Lung microvascular endothelial cell (primary cell): Measurements from ENCODE around the gene PPP1R3F. TPM values are rescaled to one million over a fixed set of nuclear protein-coding genes. Genes with fewer than 3 reads are reported as not detected.

Source experiments
- DNase-seq, 2 donors: peaks; one replicate each; pipeline versions ENCODE4 v3.0.0 to v3.0.0-alpha.2; 2010; ENCODE audit warnings: low read depth in 2 of 2
- total RNA-seq: library from RNA; depleted of rRNA; stranded (reverse); fragments of >200 nt; gene quantifications from 2 replicates; pipeline ENCODE4 v1.2.1, GENCODE V29; 2014

Gene PPP1R3F
- total RNA-seq, 1 donor from 2014 or later = 4.6 TPM

GRCh38 chrX:49249616-49250015 lies 20.0 kb upstream of the PPP1R3F start:
- DNase-seq = no peak

GRCh38 chrX:49250066-49250465 lies 19.5 kb upstream of the PPP1R3F start:
- no peak for DNase-seq

GRCh38 chrX:49250578-49250977 lies 19.0 kb upstream of the PPP1R3F start:
- DNase-seq = no peak

GRCh38 chrX:49251325-49251724 lies 18.3 kb upstream of the PPP1R3F start:
- no peak for DNase-seq

GRCh38 chrX:49254639-49255038 lies 15.0 kb upstream of the PPP1R3F start:
- DNase-seq = no peak

GRCh38 chrX:49256268-49256995 lies 13.2 kb upstream of the PPP1R3F start:
- no peak for DNase-seq

GRCh38 chrX:49257074-49257790 lies 12.4 kb upstream of the PPP1R3F start:
- no peak for DNase-seq

GRCh38 chrX:49257846-49258748 lies 11.5 kb upstream of the PPP1R3F start:
- DNase-seq = no peak

- no peak for DNase-seq
These were observed 10.9 kb upstream of the PPP1R3F start for GRCh38 chrX:49258749-49259124.

GRCh38 chrX:49260221-49260985 lies 9.2 kb upstream of the PPP1R3F start:
- no peak for DNase-seq

GRCh38 chrX:49262603-49263002 lies 7.0 kb upstream of the PPP1R3F start:
- DNase-seq = no peak

GRCh38 chrX:49263631-49264030 lies 6.0 kb upstream of the PPP1R3F start:
- no peak for DNase-seq

GRCh38 chrX:49264460-49264859 lies 5.1 kb upstream of the PPP1R3F start, which contains the start of gene FOXP3:
Gene FOXP3 (minus strand): TSS chrX:49264710. CDS start chrX:49258505, 6,205 bp downstream.
- no peak for DNase-seq

GRCh38 chrX:49266523-49267445 lies 2.8 kb upstream of the PPP1R3F start:
- no peak for DNase-seq

- DNase-seq = no peak
These were observed 937 bp upstream of the PPP1R3F start for GRCh38 chrX:49268702-49269009.

- DNase-seq = peak; percentile 98
These were observed 405 bp upstream of the PPP1R3F start for GRCh38 chrX:49269010-49269766.

GRCh38 chrX:49270249-49270921 lies 792 bp downstream of the PPP1R3F start:
- DNase-seq = peak in 1 of 2 donors; percentile 4

GRCh38 chrX:49271341-49271740 lies 1.7 kb downstream of the PPP1R3F start:
- no peak for DNase-seq

GRCh38 chrX:49272421-49272820 lies 2.8 kb downstream of the PPP1R3F start:
- DNase-seq = no peak
